Measurements from ENCODE around the gene IGF2. TPM values are rescaled to one million over a fixed set of nuclear protein-coding genes. Genes with fewer than 3 reads are reported as not detected.

IGF2 gene
- polyA plus RNA-seq, 1 donor (not counting 4 experiments of a cell fraction or from before 2014, with no cell fraction given) = not detected

- FAIRE-seq (no peak), DNase-seq (ENCODE audit: low read depth, low spot score) (no peak)
- no peaks in the 10 kb centered on the region for H3K9me1 ChIP-seq (ENCODE audit: control insufficient read depth, extremely low read depth, insufficient read depth, low read length)
- TF ChIP-seq CTCF (optimal IDR thresholded peaks at IDR 0.05 in 1 of 3, IDR thresholded peaks at IDR 0.05 in 1 of 3, conservative IDR thresholded peaks at IDR 0.05 in 1 of 3; ENCODE audit: extremely low read depth in 1 of 3, insufficient read depth in 2 of 3, low read length in 3 of 3) (no peak), EZH2 (IDR thresholded peaks at IDR 0.05; ENCODE audit: low read length) (no peak)
- no peak overlapping the region for H3K9ac ChIP-seq (ENCODE audit: control insufficient read depth, extremely low read depth, insufficient read depth, low read length)
- H3K4me3 ChIP-seq (ENCODE audit: control insufficient read depth in 2 of 3, extremely low read depth in 1 of 3, insufficient read depth in 2 of 3, low read depth in 1 of 3, low read length in 3 of 3) = no peak overlapping the region
- peaks cover 5% of the 10 kb centered on the region for H4K20me1 ChIP-seq (ENCODE audit: control insufficient read depth, extremely low read depth, insufficient read depth, low read length)
- dilution Hi-C loops (cut with MboI; ENCODE audit: extremely low pct_ligation_motif_present, low sequenced_read_pairs) = no loop called here
- no peak overlapping the region for H3K27ac ChIP-seq (ENCODE audit: control insufficient read depth, insufficient read depth, low read length)
- H3K36me3 ChIP-seq (ENCODE audit: control insufficient read depth in 2 of 2, extremely low read depth in 1 of 2, insufficient read depth in 2 of 2, low read length in 2 of 2) = no peaks in the 10 kb centered on the region
- no peaks in the 10 kb centered on the region for H3K79me2 ChIP-seq (ENCODE audit: control insufficient read depth, insufficient read depth, low read length)
- peaks cover 16% of the 10 kb centered on the region for H3K4me1 ChIP-seq (ENCODE audit: control insufficient read depth, extremely low read depth, insufficient read depth, low read length)
- H3K27me3 ChIP-seq (ENCODE audit: control insufficient read depth, extremely low read depth, insufficient read depth, low read length) = peaks cover 60% of the 10 kb centered on the region
- H3K9me3 ChIP-seq (ENCODE audit: control insufficient read depth, low read depth, low read length) = no peaks in the 10 kb centered on the region
- no peak overlapping the region for H3K4me2 ChIP-seq (ENCODE audit: control insufficient read depth, extremely low read depth, insufficient read depth, low read depth, low read length)
- H2AFZ ChIP-seq (ENCODE audit: control insufficient read depth, low read length) = no peak overlapping the region
Observed at GRCh38 chr11:2092464-2092910, 46.7 kb downstream of the IGF2 start.

GRCh38 chr11:2091786-2092463 is 47.3 kb downstream of the IGF2 start:
- H3K36me3 ChIP-seq (ENCODE audit: control insufficient read depth in 2 of 2, extremely low read depth in 1 of 2, insufficient read depth in 2 of 2, low read length in 2 of 2) = no peaks in the 10 kb centered on the region
- H3K4me3 ChIP-seq (ENCODE audit: control insufficient read depth in 2 of 3, extremely low read depth in 1 of 3, insufficient read depth in 2 of 3, low read depth in 1 of 3, low read length in 3 of 3) = no peak overlapping the region
- no peak overlapping the region for H2AFZ ChIP-seq (ENCODE audit: control insufficient read depth, low read length)
- no peak for FAIRE-seq
- no peak for DNase-seq (ENCODE audit: low read depth, low spot score)
- H3K27ac ChIP-seq (ENCODE audit: control insufficient read depth, insufficient read depth, low read length) = no peak overlapping the region
- no peaks in the 10 kb centered on the region for H3K9me3 ChIP-seq (ENCODE audit: control insufficient read depth, low read depth, low read length)
- H3K79me2 ChIP-seq (ENCODE audit: control insufficient read depth, insufficient read depth, low read length) = no peaks in the 10 kb centered on the region
- dilution Hi-C loops (cut with MboI; ENCODE audit: extremely low pct_ligation_motif_present, low sequenced_read_pairs) = no loop called here
- no peaks in the 10 kb centered on the region for H3K9me1 ChIP-seq (ENCODE audit: control insufficient read depth, extremely low read depth, insufficient read depth, low read length)
- peaks cover 5% of the 10 kb centered on the region for H4K20me1 ChIP-seq (ENCODE audit: control insufficient read depth, extremely low read depth, insufficient read depth, low read length)
- no peak overlapping the region for H3K4me2 ChIP-seq (ENCODE audit: control insufficient read depth, extremely low read depth, insufficient read depth, low read depth, low read length)
- peaks cover 16% of the 10 kb centered on the region for H3K4me1 ChIP-seq (ENCODE audit: control insufficient read depth, extremely low read depth, insufficient read depth, low read length)
- peaks cover 56% of the 10 kb centered on the region for H3K27me3 ChIP-seq (ENCODE audit: control insufficient read depth, extremely low read depth, insufficient read depth, low read length)
- TF ChIP-seq EZH2 (IDR thresholded peaks at IDR 0.05; ENCODE audit: low read length) (no peak), CTCF (optimal IDR thresholded peaks at IDR 0.05 in 1 of 3, IDR thresholded peaks at IDR 0.05 in 1 of 3, conservative IDR thresholded peaks at IDR 0.05 in 1 of 3; ENCODE audit: extremely low read depth in 1 of 3, insufficient read depth in 2 of 3, low read length in 3 of 3) (no peak)
- no peak overlapping the region for H3K9ac ChIP-seq (ENCODE audit: control insufficient read depth, extremely low read depth, insufficient read depth, low read length)
